Neural cell (in vitro differentiated cells): ENCODE data around the gene PCCA.

Experiments used
- EZH2 ChIP-seq: fragments of 200-600, 300-800 bp; shearing (Covaris generic), sonication (generic); IDR thresholded peaks from 2 replicates; pipeline ENCODE4 v1.6.1; 2014; ENCODE audit warnings: antibody characterized with exemption, low read length, borderline replicate concordance, mild to moderate bottlenecking; ENCODE audit not compliant: insufficient read depth, poor library complexity, severe bottlenecking
- MXI1 ChIP-seq: fragments of 450-650 bp; conservative IDR thresholded peaks from 2 replicates; pipeline ENCODE4 v1.6.1; 2014; ENCODE audit warnings: antibody characterized with exemption, mild to moderate bottlenecking; ENCODE audit not compliant: poor library complexity, severe bottlenecking
- TF ChIP-seq, protein P1 (sequence below): fragments of 450-650 bp; IDR thresholded peaks from 2 replicates; pipeline ENCODE4 v1.5.1; 2014; ENCODE audit warnings: antibody characterized with exemption, mild to moderate bottlenecking, moderate library complexity; ENCODE audit not compliant: poor library complexity, severe bottlenecking

DNA sequence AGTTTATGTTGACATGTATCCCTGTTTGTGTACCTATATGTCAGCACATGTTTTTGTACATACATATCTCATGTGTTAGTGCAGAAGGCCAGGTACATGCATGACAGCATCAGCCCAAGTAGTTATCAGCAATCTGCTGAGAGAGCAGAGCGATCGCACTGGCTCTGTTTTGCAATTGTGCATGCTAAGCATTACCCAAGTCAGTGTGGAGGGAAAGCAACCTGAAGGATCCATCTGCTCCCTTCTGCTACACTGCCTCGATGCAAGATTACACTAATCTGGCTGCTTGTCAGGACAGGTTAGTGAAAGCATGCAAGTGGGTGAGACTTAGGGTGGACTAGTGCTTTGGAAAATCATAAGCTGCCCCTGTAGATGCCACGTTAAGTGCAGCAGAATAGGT, 211.8 kb downstream of the PCCA start:
- TF ChIP-seq, protein P1, sequence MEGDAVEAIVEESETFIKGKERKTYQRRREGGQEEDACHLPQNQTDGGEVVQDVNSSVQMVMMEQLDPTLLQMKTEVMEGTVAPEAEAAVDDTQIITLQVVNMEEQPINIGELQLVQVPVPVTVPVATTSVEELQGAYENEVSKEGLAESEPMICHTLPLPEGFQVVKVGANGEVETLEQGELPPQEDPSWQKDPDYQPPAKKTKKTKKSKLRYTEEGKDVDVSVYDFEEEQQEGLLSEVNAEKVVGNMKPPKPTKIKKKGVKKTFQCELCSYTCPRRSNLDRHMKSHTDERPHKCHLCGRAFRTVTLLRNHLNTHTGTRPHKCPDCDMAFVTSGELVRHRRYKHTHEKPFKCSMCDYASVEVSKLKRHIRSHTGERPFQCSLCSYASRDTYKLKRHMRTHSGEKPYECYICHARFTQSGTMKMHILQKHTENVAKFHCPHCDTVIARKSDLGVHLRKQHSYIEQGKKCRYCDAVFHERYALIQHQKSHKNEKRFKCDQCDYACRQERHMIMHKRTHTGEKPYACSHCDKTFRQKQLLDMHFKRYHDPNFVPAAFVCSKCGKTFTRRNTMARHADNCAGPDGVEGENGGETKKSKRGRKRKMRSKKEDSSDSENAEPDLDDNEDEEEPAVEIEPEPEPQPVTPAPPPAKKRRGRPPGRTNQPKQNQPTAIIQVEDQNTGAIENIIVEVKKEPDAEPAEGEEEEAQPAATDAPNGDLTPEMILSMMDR, result no peak
- TF ChIP-seq MXI1 (no peak), EZH2 (no peak)
